H1 (cell line): ENCODE data around the gene SRRM3. TPM values are rescaled to one million over a fixed set of nuclear protein-coding genes. Genes with fewer than 3 reads are reported as not detected.

Source experiments
- CTCF ChIA-PET: fragments of 300-600 bp; sonication (Branson Sonifier 250); formaldehyde crosslinking; loops from one replicate; lab custom pipeline; 2021; ENCODE audit not compliant: partially characterized antibody; lab: Charles Lee
- POLR2A ChIA-PET: fragments of 300-600 bp; sonication (Branson Sonifier 250); formaldehyde crosslinking; loops from one replicate; lab custom pipeline; 2021; ENCODE audit warnings: inconsistent platforms; ENCODE audit not compliant: partially characterized antibody; lab: Charles Lee
- DNase-seq, 2 experiments: peaks; one replicate each; pipeline versions ENCODE4 v3.0.0 to v3.0.0-alpha.2; 2010 to 2022; ENCODE audit warnings: low spot score in 2 of 2, low read depth in 1 of 2, mixed read lengths in 1 of 2
- FAIRE-seq: peaks from 2 replicates; lab custom pipeline; 2011; peaks lifted over from hg19 to GRCh38; lab: Jason Lieb, UNC
- H2AFZ ChIP-seq: 2 replicates; pipeline ENCODE4 v1.8.1; 2012; ENCODE audit warnings: low read length, inconsistent platforms
- H2AK5ac ChIP-seq: 2 replicates; pipeline ENCODE4 v1.6.1; 2013; ENCODE audit warnings: low read depth, low read length
- H2BK120ac ChIP-seq: replicated peaks from 2 replicates; pipeline ENCODE3; 2013; ENCODE audit warnings: low read depth, low read length, inconsistent platforms
- H2BK12ac ChIP-seq: 2 replicates; pipeline ENCODE4 v1.6.1; 2013; ENCODE audit warnings: low read depth, low read length
- H2BK15ac ChIP-seq: 2 replicates; pipeline ENCODE4 v1.6.1; 2013; ENCODE audit warnings: low read length
- H2BK20ac ChIP-seq: 2 replicates; pipeline ENCODE4 v1.6.1; 2013; ENCODE audit warnings: low read length
- H2BK5ac ChIP-seq: 2 replicates; pipeline ENCODE4 v1.6.1; 2013; ENCODE audit warnings: low read depth, low read length
- H3K14ac ChIP-seq: 2 replicates; pipeline ENCODE4 v1.6.1; 2013; ENCODE audit warnings: inconsistent platforms; ENCODE audit not compliant: insufficient read length
- H3K18ac ChIP-seq: 2 replicates; pipeline ENCODE4 v1.6.1; 2013; ENCODE audit warnings: low read length; ENCODE audit errors: extremely low read depth
- H3K23ac ChIP-seq: 2 replicates; pipeline ENCODE4 v1.6.1; 2013; ENCODE audit warnings: inconsistent platforms; ENCODE audit not compliant: insufficient read length
- H3K23me2 ChIP-seq: 2 replicates; pipeline ENCODE4 v1.6.1; 2013; ENCODE audit warnings: low read depth, low read length
- H3K27ac ChIP-seq: 2 replicates; pipeline ENCODE4 v1.6.1; 2011; ENCODE audit warnings: low read depth, low read length, inconsistent platforms
- H3K27me3 ChIP-seq, 4 experiments: replicated peaks in 1 of 4; 1 replicate in 1 of 4; 2 replicates in 3 of 4; pipeline versions ENCODE4 v1.6.1 to v1.8.1; 2011 to 2013; ENCODE audit warnings: low read length in 3 of 4, mild to moderate bottlenecking in 3 of 4, inconsistent platforms in 2 of 4, mixed read lengths in 2 of 4, moderate library complexity in 1 of 4; ENCODE audit not compliant: control insufficient read depth in 3 of 4, insufficient read depth in 3 of 4; ENCODE audit errors: extremely low read depth in 1 of 4
- H3K36me3 ChIP-seq, 4 experiments: 2 replicates each; pipeline versions ENCODE4 v1.6.1 to v1.8.1; 2011 to 2013; ENCODE audit warnings: mild to moderate bottlenecking in 4 of 4, low read length in 3 of 4, moderate library complexity in 2 of 4, control low read depth in 1 of 4, inconsistent platforms in 1 of 4; ENCODE audit not compliant: insufficient read depth in 4 of 4, control insufficient read depth in 2 of 4
- H3K4ac ChIP-seq: replicated peaks from 2 replicates; pipeline ENCODE3; 2013; ENCODE audit warnings: low read length, low read depth, mixed read lengths, inconsistent platforms; ENCODE audit not compliant: insufficient read length
- H3K4me1 ChIP-seq, 4 experiments: replicated peaks in 1 of 4; 1 replicate in 1 of 4; 2 replicates in 3 of 4; pipeline versions ENCODE4 v1.6.1 to v1.8.1; 2011 to 2013; ENCODE audit warnings: low read length in 3 of 4, inconsistent platforms in 2 of 4, mixed read lengths in 1 of 4; ENCODE audit not compliant: insufficient read depth in 4 of 4, control insufficient read depth in 3 of 4
- H3K4me2 ChIP-seq, 2 experiments: 2 replicates each; pipeline versions ENCODE4 v1.6.1 to v1.8.1; 2011 to 2013; ENCODE audit warnings: low read depth in 2 of 2, low read length in 2 of 2, control low read depth in 1 of 2, inconsistent platforms in 1 of 2, mild to moderate bottlenecking in 1 of 2; ENCODE audit not compliant: insufficient read depth in 1 of 2
- H3K4me3 ChIP-seq, 4 experiments: fragments of 200-600, 300-600 bp in 1 of 4; sonication (generic), shearing (Covaris generic), sonication (Bioruptor Twin) in 1 of 4; 2 replicates each; pipeline versions ENCODE4 v1.5.1 to v1.8.1; 2011 to 2016; ENCODE audit warnings: low read length in 4 of 4, low read depth in 3 of 4, control low read depth in 2 of 4, inconsistent platforms in 2 of 4, mild to moderate bottlenecking in 2 of 4, mixed read lengths in 1 of 4, moderate library complexity in 1 of 4; ENCODE audit not compliant: insufficient read depth in 2 of 4; ENCODE audit errors: extremely low read depth in 1 of 4
- H3K56ac ChIP-seq: replicated peaks from 2 replicates; pipeline ENCODE3; 2013; ENCODE audit warnings: low read depth, mild to moderate bottlenecking, mixed read lengths, low read length, inconsistent platforms; ENCODE audit not compliant: insufficient read length
- H3K79me1 ChIP-seq: 2 replicates; pipeline ENCODE4 v1.6.1; 2013; ENCODE audit warnings: low read depth, low read length, control low read depth
- H3K79me2 ChIP-seq, 2 experiments: 2 replicates each; pipeline versions ENCODE4 v1.6.1 to v1.8.1; 2012 to 2013; ENCODE audit warnings: low read length in 2 of 2, mild to moderate bottlenecking in 2 of 2, inconsistent platforms in 1 of 2; ENCODE audit not compliant: insufficient read depth in 2 of 2, control insufficient read depth in 1 of 2
- H3K9ac ChIP-seq, 4 experiments: replicated peaks in 1 of 4; 1 replicate in 1 of 4; 2 replicates in 3 of 4; pipeline versions ENCODE4 v1.6.1 to v1.8.1; 2011 to 2013; ENCODE audit warnings: low read depth in 3 of 4, low read length in 3 of 4, control low read depth in 2 of 4, mild to moderate bottlenecking in 2 of 4, moderate library complexity in 2 of 4, inconsistent platforms in 1 of 4; ENCODE audit errors: extremely low read depth in 1 of 4
- H3K9me3 ChIP-seq, 2 experiments: 2 replicates each; pipeline versions ENCODE4 v1.6.1 to v1.8.1; 2012 to 2013; ENCODE audit warnings: mild to moderate bottlenecking in 2 of 2, moderate library complexity in 2 of 2, control low read depth in 1 of 2, inconsistent platforms in 1 of 2, low read depth in 1 of 2, low read length in 1 of 2, mixed read lengths in 1 of 2; ENCODE audit not compliant: insufficient read depth in 2 of 2
- H4K20me1 ChIP-seq, 2 experiments: replicated peaks in 1 of 2; 2 replicates each; pipeline versions ENCODE3 to v1.8.1; 2011 to 2013; ENCODE audit warnings: inconsistent platforms in 2 of 2, low read length in 2 of 2, mild to moderate bottlenecking in 1 of 2; ENCODE audit not compliant: insufficient read depth in 2 of 2, control insufficient read depth in 1 of 2
- H4K5ac ChIP-seq: 2 replicates; pipeline ENCODE4 v1.6.1; 2013; ENCODE audit warnings: low read length, low read depth, mixed read lengths, inconsistent platforms; ENCODE audit not compliant: insufficient read length
- H4K8ac ChIP-seq: 2 replicates; pipeline ENCODE4 v1.8.0; 2013; ENCODE audit warnings: mild to moderate bottlenecking, moderate library complexity, low read length, inconsistent platforms; ENCODE audit not compliant: insufficient read depth; ENCODE audit errors: extremely low read depth
- H4K91ac ChIP-seq: replicated peaks from 2 replicates; pipeline ENCODE3; 2013; ENCODE audit warnings: low read length, mixed read lengths, inconsistent platforms; ENCODE audit not compliant: insufficient read length
- CBX5 ChIP-seq: fragments of 300-800, 300-1000 bp; sonication (generic); IDR thresholded peaks from 2 replicates; pipeline ENCODE4 v1.7.1; 2016; ENCODE audit warnings: antibody characterized with exemption, low read length, low read depth
- MAFK ChIP-seq: IDR thresholded peaks from 2 replicates; pipeline ENCODE4 v1.6.1; 2012; ENCODE audit warnings: low read depth, mild to moderate bottlenecking, improper control_type of control experiment, low read length
- WGBS, 2 experiments: shearing (Covaris generic) in 1 of 2; methylation state at CpG; one replicate each; pipeline versions ENCODE4 v1.1.6 to v1.1.7; 2013 to 2015; ENCODE audit warnings: low lambda C conversion rate in 2 of 2, mixed read lengths in 2 of 2, inconsistent platforms in 1 of 2, low coverage in 1 of 2, missing lambda C conversion rate in 1 of 2; ENCODE audit not compliant: insufficient replicate concordance in 2 of 2, insufficient coverage in 1 of 2, insufficient read length in 1 of 2; ENCODE audit errors: extremely low coverage in 1 of 2, missing lambda C conversion rate in 1 of 2; 5-methylcytosine and 5-hydroxymethylcytosine counted together
- polyA plus RNA-seq, 7 experiments: library from polyadenylated mRNA; depleted of rRNA in 3 of 7; stranded (reverse) in 5 of 7; unstranded in 2 of 7; fragments of >200 nt in 5 of 7; fragments of 200-250 nt in 2 of 7; gene quantifications; 1 replicate in 5 of 7; 2 replicates in 1 of 7; 4 replicates in 1 of 7; pipeline versions ENCODE4 v1.2.1 to v1.2.3, GENCODE V29; 2011 to 2013; ENCODE audit warnings: missing spikeins in 2 of 7, mixed read lengths in 2 of 7
- total RNA-seq: library from RNA; stranded (reverse); fragmentation: NEBNext Ultra II Directional; extraction: Animal tissue kit (Norgen Biotek cat#: 25700); gene quantifications from 2 replicates; pipeline ENCODE4 v1.2.1, GENCODE V29; 2021

SRRM3 gene
- total and polyA plus RNA-seq, 2 of the 8 experiments (the other 6 are each of a cell fraction or from before 2014, with no cell fraction given), result 10.4 to 17.4 TPM

- H2AK5ac ChIP-seq, result no peak overlapping the region
- ChIA-PET POLR2A (no interaction called here), CTCF (interaction anchor here (1.0 to 2.9 kb wide), 4 partner anchors 11 to 107 kb away, joined by 3 to 20 read pairs (median 8); no protein-coding TSS in a partner anchor)
- no peak overlapping the region for H2BK12ac ChIP-seq
- FAIRE-seq (no peak), DNase-seq (no peak)
- H3K4me1 ChIP-seq, result peaks cover 0 to 3% (median 0%) of the 10 kb centered on the region in 4 experiments; a peak in 3 of 7 replicates
- H3K18ac ChIP-seq, result no peak overlapping the region
- no peak for TF ChIP-seq CBX5
- no peak for TF ChIP-seq MAFK
- H3K79me2 ChIP-seq, result no peaks in the 10 kb centered on the region
- no peak overlapping the region for H2BK20ac ChIP-seq
- no peak overlapping the region for H2BK120ac ChIP-seq
- 0 out of 7 replicates have a peak, but pooled peaks cover 0 to 2% (median 0%) of the 10 kb centered on the region in 4 experiments for H3K27me3 ChIP-seq
- WGBS, 2 experiments, result 98% methylated on average over 8 of the region's 12 CpGs; no CpG with 5 or more reads in 1 of the 2 experiments
- H2AFZ ChIP-seq, result no peak overlapping the region
- H3K27ac ChIP-seq, result no peak overlapping the region
- no peak overlapping the region for H3K14ac ChIP-seq
- no peak overlapping the region for H3K4ac ChIP-seq
- H4K8ac ChIP-seq, result no peak overlapping the region
- H2BK15ac ChIP-seq, result no peak overlapping the region
- no peaks in the 10 kb centered on the region for H4K20me1 ChIP-seq
- H3K4me3 ChIP-seq, result no peak overlapping the region
- H3K36me3 ChIP-seq, result no peaks in the 10 kb centered on the region
- no peaks in the 10 kb centered on the region for H3K79me1 ChIP-seq
- H2BK5ac ChIP-seq, result no peak overlapping the region
- H3K23me2 ChIP-seq, result no peaks in the 10 kb centered on the region; the same call in 1 of the 2 replicates
- no peaks in the 10 kb centered on the region for H3K9me3 ChIP-seq
- H4K5ac ChIP-seq, result no peak overlapping the region
- no peak overlapping the region for H3K9ac ChIP-seq
- no peak overlapping the region for H3K56ac ChIP-seq
- H4K91ac ChIP-seq, result no peak overlapping the region
- H3K4me2 ChIP-seq, result no peak overlapping the region
- no peak overlapping the region for H3K23ac ChIP-seq
Measured at GRCh38 chr7:76206633-76207032, 4.9 kb downstream of the SRRM3 start.
